Small intestine (tissue), 7 donors: ENCODE measurements around the gene TLCD4. TPM values are rescaled to one million over a fixed set of nuclear protein-coding genes. Genes with fewer than 3 reads are reported as not detected.

Experiments
- DNase-seq, 2 donors: peaks; one replicate each; pipeline versions ENCODE4 v3.0.0 to v3.0.0-alpha.2; 2013
- FAIRE-seq: peaks from 2 replicates; lab custom pipeline; 2012; peaks lifted over from hg19 to GRCh38; lab: Jason Lieb, UNC
- H3K27ac ChIP-seq, 3 donors: one replicate each; pipeline ENCODE4 v1.5.1; 2013; ENCODE audit warnings: low read length in 2 of 3, mild to moderate bottlenecking in 2 of 3, control low read depth in 1 of 3, inconsistent platforms in 1 of 3, low read depth in 1 of 3, moderate library complexity in 1 of 3
- H3K27me3 ChIP-seq, 3 donors: one replicate each; pipeline ENCODE4 v1.6.1; 2013; ENCODE audit warnings: low read length in 3 of 3, inconsistent platforms in 1 of 3; ENCODE audit not compliant: control insufficient read depth in 3 of 3, insufficient read depth in 3 of 3
- H3K36me3 ChIP-seq, 3 donors: one replicate each; pipeline ENCODE4 v1.6.1; 2013; ENCODE audit warnings: low read length in 3 of 3, inconsistent platforms in 1 of 3, low read depth in 1 of 3, mild to moderate bottlenecking in 1 of 3, moderate library complexity in 1 of 3; ENCODE audit not compliant: control insufficient read depth in 3 of 3, insufficient read depth in 2 of 3
- H3K4me1 ChIP-seq, 3 donors: one replicate each; pipeline ENCODE4 v1.6.1; 2013; ENCODE audit warnings: low read length in 2 of 3, inconsistent platforms in 1 of 3, low read depth in 1 of 3, mild to moderate bottlenecking in 1 of 3, moderate library complexity in 1 of 3; ENCODE audit not compliant: control insufficient read depth in 3 of 3, insufficient read depth in 2 of 3
- H3K4me3 ChIP-seq, 3 donors: one replicate each; pipeline ENCODE4 v1.5.1; 2013; ENCODE audit warnings: low read length in 3 of 3, control low read depth in 1 of 3, inconsistent platforms in 1 of 3, low read depth in 1 of 3, mild to moderate bottlenecking in 1 of 3, moderate library complexity in 1 of 3
- H3K9me3 ChIP-seq, 2 donors: one replicate each; pipeline ENCODE4 v1.6.1; 2013; ENCODE audit warnings: low read depth in 1 of 2, low read length in 1 of 2; ENCODE audit not compliant: control insufficient read depth in 2 of 2, insufficient read depth in 1 of 2
- WGBS, 3 donors: extraction: QIAGEN DNeasy Blood & Tissue Kit; methylation state at CpG; one replicate each; pipeline ENCODE4 v1.1.7; 2013; 5-methylcytosine and 5-hydroxymethylcytosine counted together
- polyA plus RNA-seq, 4 donors: library from polyadenylated mRNA; stranded (reverse) in 3 of 4; unstranded in 1 of 4; fragments of 200-250 nt in 3 of 4; fragments of 120-200 nt in 1 of 4; gene quantifications; one replicate each; pipeline versions ENCODE4 v1.2.1 to v1.2.3, GENCODE V29; 2013
- donor health status: healthy with polysubstance abuse.
- donor health status: control.
- donor health status: control.
- donor health status: Bipolar disorder and iron deficiency.
- donor health status: healthy.

The TLCD4 gene
- polyA plus RNA-seq, 4 donors: 1.9 to 13.1 (median 3.9) TPM

DNA sequence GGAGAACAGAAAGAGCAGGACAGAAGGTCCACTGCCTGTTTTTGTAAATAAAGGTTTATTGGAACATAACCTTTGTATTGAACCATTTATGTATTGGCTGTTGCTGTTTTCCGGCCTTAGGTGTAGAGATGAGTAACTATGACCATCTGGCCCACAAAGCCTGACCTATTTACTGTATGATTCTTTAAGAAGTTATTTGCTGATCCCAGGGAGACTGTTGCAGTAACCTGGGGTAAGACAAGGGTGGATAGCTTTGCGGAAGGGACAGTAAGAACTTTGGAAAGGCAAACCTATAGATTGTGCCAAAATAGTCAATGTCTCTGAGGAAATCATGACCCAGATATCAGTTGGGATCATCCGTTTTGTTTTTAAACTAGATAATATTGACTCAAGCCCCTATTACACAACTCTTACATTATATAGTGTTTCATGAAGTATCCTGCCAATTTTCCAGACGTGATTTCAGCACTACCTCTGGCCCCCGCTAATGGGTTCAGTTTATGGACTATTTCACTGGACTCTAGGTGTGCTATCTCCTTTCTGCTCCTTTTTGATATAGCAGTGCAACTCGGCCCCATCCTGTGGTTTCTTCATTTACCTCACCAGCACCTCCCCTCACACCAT, 20.8 kb upstream of the TLCD4 start:
- Histone ChIP-seq H3K4me1 (no peaks in the 10 kb centered on the region), H3K9me3 (no peaks in the 10 kb centered on the region), H3K27ac (peak overlapping the region in 1 of 3 donors; percentile 82), H3K27me3 (no peaks in the 10 kb centered on the region), H3K4me3 (no peak overlapping the region), H3K36me3 (no peaks in the 10 kb centered on the region)
- 80 to 83% (median 81%) methylated on average over 6 of the region's 6 CpGs for WGBS, 3 donors
- FAIRE-seq: no peak
- DNase-seq: no peak

DNA sequence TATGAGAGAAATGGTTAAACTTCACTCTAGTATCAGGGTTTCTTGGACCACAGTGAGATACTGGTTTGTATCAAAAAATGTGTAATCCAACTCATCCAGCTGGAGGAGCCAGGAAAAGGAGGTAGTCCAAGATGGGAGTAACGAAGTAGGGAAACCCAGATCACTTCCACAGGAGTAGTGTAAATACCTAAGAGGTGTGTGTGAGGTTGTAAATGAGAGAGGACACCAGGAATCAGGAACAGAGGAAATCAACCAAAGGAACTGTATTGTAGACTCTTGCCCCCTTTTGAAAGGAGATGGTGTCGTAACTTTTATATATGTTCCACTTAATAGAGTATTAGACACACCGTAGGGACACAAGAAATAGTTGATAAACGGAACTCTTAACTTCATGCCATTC, 19.7 kb upstream of the TLCD4 start:
- WGBS, 3 donors: 88% methylated on average over 4 of the region's 4 CpGs
- Histone ChIP-seq H3K9me3 (no peaks in the 10 kb centered on the region), H3K27ac (no peak overlapping the region), H3K36me3 (no peaks in the 10 kb centered on the region), H3K27me3 (no peaks in the 10 kb centered on the region), H3K4me3 (no peak overlapping the region), H3K4me1 (no peaks in the 10 kb centered on the region)
- DNase-seq (no peak), FAIRE-seq (no peak)

DNA sequence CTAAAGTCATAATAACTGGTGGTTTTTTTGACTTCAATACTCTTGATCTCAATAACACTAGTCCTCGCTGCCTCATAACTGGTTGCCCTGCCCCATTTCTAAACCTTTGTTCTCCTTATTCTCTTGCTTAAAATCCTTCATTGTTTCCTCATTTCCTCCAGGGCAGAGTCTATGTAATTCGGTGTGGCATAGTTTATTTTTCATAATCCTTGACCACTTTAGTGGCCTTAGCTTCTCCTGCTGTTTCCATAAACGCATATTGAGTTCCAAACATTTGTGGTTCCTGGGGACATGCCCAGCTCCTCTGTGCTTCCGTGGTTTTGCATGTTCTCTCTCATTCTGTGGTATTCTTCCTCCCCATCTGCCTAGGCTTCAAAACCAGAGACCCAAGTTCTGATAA, 19.0 kb upstream of the TLCD4 start:
- 49 to 50% (median 50%) methylated on average over 4 of the region's 4 CpGs for WGBS, 3 donors
- no peaks in the 10 kb centered on the region for H3K27me3 ChIP-seq
- H3K4me1 ChIP-seq: no peaks in the 10 kb centered on the region
- no peaks in the 10 kb centered on the region for H3K36me3 ChIP-seq
- H3K4me3 ChIP-seq: no peak overlapping the region
- no peak for DNase-seq
- no peaks in the 10 kb centered on the region for H3K9me3 ChIP-seq
- H3K27ac ChIP-seq: no peak overlapping the region
- no peak for FAIRE-seq

DNA sequence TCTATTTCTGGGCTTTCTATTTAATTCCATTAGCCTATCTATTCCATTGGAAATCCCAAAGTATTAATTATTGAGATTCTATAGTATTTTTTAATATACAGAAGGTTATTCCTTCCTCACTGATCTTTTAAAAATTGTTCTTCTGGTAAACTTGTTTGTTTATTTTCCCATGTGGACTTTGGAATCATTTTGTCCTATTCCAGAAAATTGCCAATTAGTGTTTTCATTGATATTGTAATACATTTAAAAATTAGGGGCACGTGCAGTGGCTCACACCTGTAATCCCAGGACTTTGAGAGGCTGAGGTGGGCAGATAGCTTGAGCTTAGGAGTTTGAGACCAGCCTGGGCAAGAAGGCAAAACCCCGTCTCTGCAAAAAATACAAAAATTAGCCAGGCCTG, 8.4 kb upstream of the TLCD4 start:
- 53 to 78% (median 74%) methylated on average over 2 of the region's 2 CpGs for WGBS, 3 donors
- Histone ChIP-seq H3K27me3 (no peaks in the 10 kb centered on the region), H3K9me3 (no peaks in the 10 kb centered on the region), H3K36me3 (no peaks in the 10 kb centered on the region), H3K27ac (no peak overlapping the region), H3K4me1 (no peaks in the 10 kb centered on the region), H3K4me3 (no peak overlapping the region)
- FAIRE-seq (no peak), DNase-seq (no peak)

DNA sequence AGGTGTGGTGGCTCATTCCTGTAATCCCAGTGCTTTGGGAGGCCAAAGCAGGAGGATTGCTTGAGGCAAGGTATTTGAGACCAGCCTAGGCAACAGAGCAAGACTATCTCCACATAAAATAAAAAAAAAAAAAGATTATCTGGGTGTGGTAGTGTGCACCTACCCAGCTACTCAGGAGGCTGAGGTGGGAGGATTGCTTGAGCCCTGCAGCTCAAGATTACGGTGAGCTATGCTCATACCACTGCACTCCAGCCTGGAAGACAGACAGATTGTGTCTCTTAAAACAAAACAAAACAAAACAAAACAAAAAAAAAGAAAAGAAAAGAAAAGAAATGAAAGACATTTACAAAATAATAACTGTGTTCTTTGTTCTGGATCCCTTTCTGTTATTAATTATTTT, 6.1 kb upstream of the TLCD4 start:
- Histone ChIP-seq H3K4me1 (no peaks in the 10 kb centered on the region), H3K4me3 (no peak overlapping the region), H3K9me3 (no peaks in the 10 kb centered on the region), H3K36me3 (no peaks in the 10 kb centered on the region), H3K27me3 (no peaks in the 10 kb centered on the region), H3K27ac (no peak overlapping the region)
- no peak for DNase-seq
- peak; percentile 5 for FAIRE-seq
- WGBS, 3 donors: 79 to 87% (median 81%) methylated on average over 1 of the region's 1 CpG

DNA sequence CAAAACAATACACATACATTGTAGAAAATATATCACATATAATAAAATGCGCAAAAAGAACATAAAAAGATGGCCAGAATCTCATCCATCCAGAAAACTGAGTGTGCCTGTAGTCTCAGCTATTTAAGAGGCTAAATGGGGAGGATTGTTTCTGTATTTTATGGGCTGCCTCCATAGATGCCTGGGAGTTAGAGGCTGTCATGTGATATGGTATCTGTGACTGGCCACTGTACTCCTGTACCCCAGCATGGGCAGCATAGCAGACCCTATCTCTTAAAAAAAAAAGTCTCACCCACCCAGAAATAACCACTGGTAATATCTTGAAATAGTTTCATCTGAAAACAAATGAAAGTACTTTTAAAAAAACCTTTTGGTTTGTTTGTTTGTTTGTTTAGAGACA, 3.5 kb upstream of the TLCD4 start:
- Histone ChIP-seq H3K4me1 (no peaks in the 10 kb centered on the region), H3K4me3 (no peak overlapping the region), H3K36me3 (no peaks in the 10 kb centered on the region), H3K27ac (no peak overlapping the region), H3K9me3 (no peaks in the 10 kb centered on the region), H3K27me3 (peaks cover 0 to 3% (median 0%) of the 10 kb centered on the region in 3 donors)
- FAIRE-seq: no peak
- WGBS, 3 donors: 100% methylated on average over 1 of the region's 1 CpG
- DNase-seq: no peak

DNA sequence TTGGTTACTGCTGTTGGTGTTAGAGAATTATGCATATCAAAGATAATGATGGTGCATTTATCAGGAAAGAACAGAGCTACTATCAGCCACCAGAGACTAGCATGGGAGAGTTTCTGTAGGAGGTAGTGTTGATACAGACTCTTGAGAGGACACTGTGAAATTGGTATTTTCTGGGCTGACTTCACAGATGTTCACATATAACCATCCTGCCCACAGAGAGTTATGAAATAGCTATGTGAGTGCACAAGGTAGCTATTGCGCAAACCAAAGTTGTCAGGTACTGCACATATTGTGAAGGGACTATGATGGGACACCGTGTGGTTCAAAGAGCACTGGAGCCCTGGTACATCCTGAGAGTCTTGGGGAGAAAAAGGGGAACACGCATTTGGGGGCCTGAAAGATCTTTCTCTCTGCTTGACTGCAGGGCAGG, 1.4 kb upstream of the TLCD4 start:
- no peak overlapping the region for H3K27ac ChIP-seq
- H3K27me3 ChIP-seq: peaks cover 0 to 3% (median 0%) of the 10 kb centered on the region in 3 donors
- no peaks in the 10 kb centered on the region for H3K9me3 ChIP-seq
- peaks cover 0 to 3% (median 0%) of the 10 kb centered on the region in 3 donors for H3K4me1 ChIP-seq
- no peak for FAIRE-seq
- 71 to 75% (median 72%) methylated on average over 3 of the region's 3 CpGs for WGBS, 3 donors
- DNase-seq: peak; percentile 8 to 68
- H3K36me3 ChIP-seq: no peaks in the 10 kb centered on the region
- no peak overlapping the region for H3K4me3 ChIP-seq

DNA sequence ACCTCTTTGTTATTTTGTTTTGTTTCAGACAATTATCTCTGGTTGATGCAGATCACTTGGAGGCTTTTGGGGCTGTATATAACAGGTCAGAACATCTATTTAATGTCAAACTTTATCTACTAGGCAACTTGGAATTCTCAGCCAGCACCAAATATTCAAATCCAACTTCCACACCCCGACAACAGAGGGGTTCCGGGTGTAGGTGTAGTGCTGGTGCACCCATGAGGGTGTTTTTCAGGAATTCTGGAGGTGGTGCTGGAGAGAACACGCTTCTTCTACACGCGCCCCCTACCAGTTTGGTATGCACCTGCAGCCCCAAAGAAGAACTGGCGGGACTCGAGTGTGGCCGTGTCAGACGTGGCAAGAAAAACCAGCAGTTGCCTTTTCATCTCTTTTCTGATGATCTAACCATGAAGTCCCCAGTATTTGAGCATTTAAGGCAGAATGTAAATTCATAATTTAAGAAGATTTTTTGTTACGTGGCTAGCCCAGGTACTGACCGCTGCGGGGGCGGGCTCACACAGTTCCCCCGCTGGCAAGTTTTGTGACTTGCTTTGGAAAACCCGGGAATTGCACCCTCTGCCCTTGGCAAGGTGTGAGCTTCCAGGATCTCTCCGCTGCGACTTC, 462 bp upstream of the TLCD4 start:
- Histone ChIP-seq H3K4me1 (peaks cover 0 to 3% (median 0%) of the 10 kb centered on the region in 3 donors), H3K27ac (peak overlapping the region; percentile 41 to 81 (median 70)), H3K9me3 (no peaks in the 10 kb centered on the region), H3K4me3 (peak overlapping the region; percentile 61 to 78 (median 74)), H3K27me3 (peaks cover 0 to 3% (median 0%) of the 10 kb centered on the region in 3 donors), H3K36me3 (no peaks in the 10 kb centered on the region)
- WGBS, 3 donors: 1 to 2% (median 2%) methylated on average over 17 of the region's 17 CpGs
- DNase-seq (peak; percentile 78 to 82), FAIRE-seq (no peak)
